ENCODE results near the gene LACRT.

- TF ChIP-seq EZH2 (IDR thresholded peaks at IDR 0.05; ENCODE audit: insufficient read depth, poor library complexity, severe bottlenecking) (no peak), EZH2phosphoT487 (IDR thresholded peaks at IDR 0.05; ENCODE audit: insufficient read depth, low read depth) (no peak)
Measured at GRCh38 chr12:54625598-54625997, 9.1 kb downstream of the LACRT start.
